ENCODE results near the gene CD9.

CD9 gene

DNA sequence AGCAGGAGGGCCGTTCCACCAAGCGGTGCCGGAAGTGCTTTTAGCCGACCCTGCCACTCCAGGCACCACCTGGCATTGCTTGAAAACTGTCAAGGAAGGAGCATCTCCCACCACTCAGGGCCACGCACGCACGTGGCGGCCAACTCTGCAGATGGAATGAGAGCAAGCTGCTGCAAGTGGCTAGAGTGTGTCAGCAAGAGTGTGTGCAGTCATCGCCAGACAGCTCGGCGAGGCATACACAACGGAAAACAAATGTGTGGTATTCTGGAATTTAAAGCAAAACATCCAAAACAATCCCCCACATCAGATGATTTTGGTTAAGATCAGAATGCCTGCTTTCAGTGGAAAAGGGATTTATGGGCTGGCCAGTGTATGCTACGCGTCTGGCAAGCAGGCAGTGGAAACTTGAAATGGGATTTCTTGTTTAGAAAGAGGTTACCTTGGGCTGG lies 11.2 kb downstream of the CD9 start:
- Histone ChIP-seq H3K27ac (replicated peaks) (no peak overlapping the region), H3K4me3 (replicated peaks; ENCODE audit: insufficient read depth, low read length) (no peak overlapping the region), H3K27me3 (ENCODE audit: insufficient read depth, poor library complexity, severe bottlenecking) (no peaks in the 10 kb centered on the region)
- DNase-seq (ENCODE audit: low read depth in 1 of 2, low spot score in 1 of 2), result no peak
- TF ChIP-seq GABPA (IDR thresholded peaks at IDR 0.05; ENCODE audit: low read depth) (no peak), POLR2AphosphoS5 (IDR thresholded peaks at IDR 0.05; ENCODE audit: low read depth) (no peak), SPI1 (IDR thresholded peaks at IDR 0.05; ENCODE audit: borderline replicate concordance, low read depth) (no peak)
- TF ChIP-seq, protein P1, sequence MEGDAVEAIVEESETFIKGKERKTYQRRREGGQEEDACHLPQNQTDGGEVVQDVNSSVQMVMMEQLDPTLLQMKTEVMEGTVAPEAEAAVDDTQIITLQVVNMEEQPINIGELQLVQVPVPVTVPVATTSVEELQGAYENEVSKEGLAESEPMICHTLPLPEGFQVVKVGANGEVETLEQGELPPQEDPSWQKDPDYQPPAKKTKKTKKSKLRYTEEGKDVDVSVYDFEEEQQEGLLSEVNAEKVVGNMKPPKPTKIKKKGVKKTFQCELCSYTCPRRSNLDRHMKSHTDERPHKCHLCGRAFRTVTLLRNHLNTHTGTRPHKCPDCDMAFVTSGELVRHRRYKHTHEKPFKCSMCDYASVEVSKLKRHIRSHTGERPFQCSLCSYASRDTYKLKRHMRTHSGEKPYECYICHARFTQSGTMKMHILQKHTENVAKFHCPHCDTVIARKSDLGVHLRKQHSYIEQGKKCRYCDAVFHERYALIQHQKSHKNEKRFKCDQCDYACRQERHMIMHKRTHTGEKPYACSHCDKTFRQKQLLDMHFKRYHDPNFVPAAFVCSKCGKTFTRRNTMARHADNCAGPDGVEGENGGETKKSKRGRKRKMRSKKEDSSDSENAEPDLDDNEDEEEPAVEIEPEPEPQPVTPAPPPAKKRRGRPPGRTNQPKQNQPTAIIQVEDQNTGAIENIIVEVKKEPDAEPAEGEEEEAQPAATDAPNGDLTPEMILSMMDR (IDR thresholded peaks at IDR 0.05; ENCODE audit: insufficient read depth, low read length), result no peak
- TF ChIP-seq, protein P2, sequence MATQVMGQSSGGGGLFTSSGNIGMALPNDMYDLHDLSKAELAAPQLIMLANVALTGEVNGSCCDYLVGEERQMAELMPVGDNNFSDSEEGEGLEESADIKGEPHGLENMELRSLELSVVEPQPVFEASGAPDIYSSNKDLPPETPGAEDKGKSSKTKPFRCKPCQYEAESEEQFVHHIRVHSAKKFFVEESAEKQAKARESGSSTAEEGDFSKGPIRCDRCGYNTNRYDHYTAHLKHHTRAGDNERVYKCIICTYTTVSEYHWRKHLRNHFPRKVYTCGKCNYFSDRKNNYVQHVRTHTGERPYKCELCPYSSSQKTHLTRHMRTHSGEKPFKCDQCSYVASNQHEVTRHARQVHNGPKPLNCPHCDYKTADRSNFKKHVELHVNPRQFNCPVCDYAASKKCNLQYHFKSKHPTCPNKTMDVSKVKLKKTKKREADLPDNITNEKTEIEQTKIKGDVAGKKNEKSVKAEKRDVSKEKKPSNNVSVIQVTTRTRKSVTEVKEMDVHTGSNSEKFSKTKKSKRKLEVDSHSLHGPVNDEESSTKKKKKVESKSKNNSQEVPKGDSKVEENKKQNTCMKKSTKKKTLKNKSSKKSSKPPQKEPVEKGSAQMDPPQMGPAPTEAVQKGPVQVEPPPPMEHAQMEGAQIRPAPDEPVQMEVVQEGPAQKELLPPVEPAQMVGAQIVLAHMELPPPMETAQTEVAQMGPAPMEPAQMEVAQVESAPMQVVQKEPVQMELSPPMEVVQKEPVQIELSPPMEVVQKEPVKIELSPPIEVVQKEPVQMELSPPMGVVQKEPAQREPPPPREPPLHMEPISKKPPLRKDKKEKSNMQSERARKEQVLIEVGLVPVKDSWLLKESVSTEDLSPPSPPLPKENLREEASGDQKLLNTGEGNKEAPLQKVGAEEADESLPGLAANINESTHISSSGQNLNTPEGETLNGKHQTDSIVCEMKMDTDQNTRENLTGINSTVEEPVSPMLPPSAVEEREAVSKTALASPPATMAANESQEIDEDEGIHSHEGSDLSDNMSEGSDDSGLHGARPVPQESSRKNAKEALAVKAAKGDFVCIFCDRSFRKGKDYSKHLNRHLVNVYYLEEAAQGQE (IDR thresholded peaks at IDR 0.05; ENCODE audit: insufficient replicate concordance, low read depth), result no peak

DNA sequence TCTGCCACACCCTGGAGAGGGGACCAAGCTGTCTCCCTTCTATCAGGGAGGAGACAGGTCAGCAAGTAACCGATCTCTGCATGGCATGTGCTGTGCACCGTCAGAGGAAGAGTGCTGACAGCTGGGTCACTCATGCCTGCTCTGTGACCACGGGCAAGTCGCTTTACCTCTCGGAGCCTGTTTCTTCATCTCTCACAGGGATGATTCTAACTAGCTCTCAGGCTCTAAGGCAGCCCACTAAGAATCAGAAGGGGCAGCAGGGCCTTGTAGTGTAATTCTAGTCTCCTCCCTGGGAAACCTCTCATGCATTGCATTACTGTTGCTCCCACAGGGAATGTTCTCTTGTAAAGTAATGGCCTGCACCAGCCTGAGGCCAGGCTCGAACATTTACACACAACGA lies 11.9 kb downstream of the CD9 start:
- Histone ChIP-seq H3K4me3 (replicated peaks; ENCODE audit: insufficient read depth, low read length) (no peak overlapping the region), H3K27ac (replicated peaks) (no peak overlapping the region)

DNA sequence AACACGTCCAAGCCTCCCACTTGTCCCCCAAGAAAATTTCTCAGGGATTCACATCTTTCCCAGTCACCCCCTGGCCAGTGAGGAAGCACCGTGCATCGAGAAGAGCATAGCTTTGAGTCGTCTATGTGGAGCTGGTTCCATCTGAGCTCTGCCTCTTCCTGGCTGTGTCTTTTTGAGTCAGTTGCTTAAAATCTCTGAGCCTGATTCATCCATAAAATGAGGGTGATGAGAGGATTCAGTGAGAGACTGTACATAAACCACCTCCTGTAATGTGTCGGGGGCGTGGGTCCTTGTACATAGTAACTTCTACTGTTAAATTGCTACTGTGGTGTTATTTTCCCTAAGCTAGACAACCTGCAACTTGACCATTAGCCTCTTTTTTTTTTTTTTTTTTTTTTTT lies 13.8 kb downstream of the CD9 start:
- no peak for DNase-seq (ENCODE audit: low read depth in 1 of 2, low spot score in 1 of 2)
- TF ChIP-seq, protein P1 (IDR thresholded peaks at IDR 0.05; ENCODE audit: insufficient read depth, low read length), result no peak
- TF ChIP-seq SPI1 (IDR thresholded peaks at IDR 0.05; ENCODE audit: borderline replicate concordance, low read depth), result no peak
- TF ChIP-seq POLR2AphosphoS5 (IDR thresholded peaks at IDR 0.05; ENCODE audit: low read depth), result no peak
- TF ChIP-seq, protein P2 (IDR thresholded peaks at IDR 0.05; ENCODE audit: insufficient replicate concordance, low read depth), result no peak
- TF ChIP-seq GABPA (IDR thresholded peaks at IDR 0.05; ENCODE audit: low read depth), result no peak
- Histone ChIP-seq H3K27ac (replicated peaks) (no peak overlapping the region), H3K27me3 (ENCODE audit: insufficient read depth, poor library complexity, severe bottlenecking) (no peaks in the 10 kb centered on the region), H3K4me3 (replicated peaks; ENCODE audit: insufficient read depth, low read length) (no peak overlapping the region)

More for the DNA sequence above, 11.9 kb downstream of the CD9 start:
- no peaks in the 10 kb centered on the region for H3K27me3 ChIP-seq (ENCODE audit: insufficient read depth, poor library complexity, severe bottlenecking)
- no peak for DNase-seq (ENCODE audit: low read depth in 1 of 2, low spot score in 1 of 2)
- TF ChIP-seq, protein P2 (IDR thresholded peaks at IDR 0.05; ENCODE audit: insufficient replicate concordance, low read depth), result no peak
- TF ChIP-seq SPI1 (IDR thresholded peaks at IDR 0.05; ENCODE audit: borderline replicate concordance, low read depth), result no peak
- TF ChIP-seq, protein P1 (IDR thresholded peaks at IDR 0.05; ENCODE audit: insufficient read depth, low read length), result no peak
- no peak for TF ChIP-seq GABPA (IDR thresholded peaks at IDR 0.05; ENCODE audit: low read depth)
- no peak for TF ChIP-seq POLR2AphosphoS5 (IDR thresholded peaks at IDR 0.05; ENCODE audit: low read depth)

Measured in HL-60 (cell line).